GM18858 (cell line): ENCODE results near the gene ERICH6.
"Not testable (repeated sequence)": the region's sequence is repeated elsewhere in the genome, so short reads cannot be mapped to it uniquely, and the experiment has no call there.

ENCODE experiments used
- ATAC-seq: cut with Tn5 transposase; IDR thresholded peaks from one replicate; pipeline ENCODE4 v1.9.1; 2021; ENCODE audit not compliant: unreplicated experiment

Gene ERICH6

GRCh38 chr3:150682279-150682678 lies 21.4 kb downstream of the ERICH6 start:
- ATAC-seq = no peak

GRCh38 chr3:150681057-150681456 lies 22.7 kb downstream of the ERICH6 start:
- ATAC-seq = peak; percentile 97

- peak; percentile 10 for ATAC-seq
These were observed 23.2 kb downstream of the ERICH6 start for GRCh38 chr3:150680562-150680961.

GRCh38 chr3:150675587-150675986 lies 28.1 kb downstream of the ERICH6 start:
- no peak for ATAC-seq

GRCh38 chr3:150673966-150674365 lies 29.8 kb downstream of the ERICH6 start:
- ATAC-seq = no peak

GRCh38 chr3:150666167-150666566 lies 37.6 kb downstream of the ERICH6 start:
- no peak for ATAC-seq

- ATAC-seq = no peak
These were observed 40.3 kb downstream of the ERICH6 start for GRCh38 chr3:150663461-150663860.

- no peak for ATAC-seq
These were observed 41.1 kb downstream of the ERICH6 start for GRCh38 chr3:150662410-150663200.

GRCh38 chr3:150656316-150656715 lies 47.4 kb downstream of the ERICH6 start:
- no peak for ATAC-seq

GRCh38 chr3:150653110-150653561 lies 50.6 kb downstream of the ERICH6 start:
- ATAC-seq = no peak

GRCh38 chr3:150640256-150640655 lies 63.5 kb downstream of the ERICH6 start:
- no peak for ATAC-seq

GRCh38 chr3:150639262-150639661 lies 64.5 kb downstream of the ERICH6 start:
- no peak for ATAC-seq

- no peak for ATAC-seq
These were observed 67.5 kb downstream of the ERICH6 start for GRCh38 chr3:150636258-150636657.

GRCh38 chr3:150635526-150635925 lies 68.2 kb downstream of the ERICH6 start:
- peak; percentile 83 for ATAC-seq

- no peak for ATAC-seq
These were observed 68.6 kb downstream of the ERICH6 start for GRCh38 chr3:150635076-150635475.

GRCh38 chr3:150631515-150632221 lies 72.1 kb downstream of the ERICH6 start:
- ATAC-seq = no peak

GRCh38 chr3:150627557-150627956 lies 76.2 kb downstream of the ERICH6 start:
- ATAC-seq = no peak

- no peak for ATAC-seq
These were observed 77.4 kb downstream of the ERICH6 start for GRCh38 chr3:150626148-150626930.

GRCh38 chr3:150623945-150624344 lies 79.8 kb downstream of the ERICH6 start:
- no peak for ATAC-seq

- not testable (repeated sequence) for ATAC-seq
These were observed 80.8 kb downstream of the ERICH6 start for GRCh38 chr3:150622955-150623354.

GRCh38 chr3:150620002-150620689 lies 83.6 kb downstream of the ERICH6 start:
- no peak for ATAC-seq
